ENCODE data around the gene LRCH2. TPM values are rescaled to one million over a fixed set of nuclear protein-coding genes. Genes with fewer than 3 reads are reported as not detected.

LRCH2 gene
- total and polyA plus RNA-seq, 2 of the 13 experiments (the other 11 are each of a cell fraction or from before 2014, with no cell fraction given): not detected

DNA sequence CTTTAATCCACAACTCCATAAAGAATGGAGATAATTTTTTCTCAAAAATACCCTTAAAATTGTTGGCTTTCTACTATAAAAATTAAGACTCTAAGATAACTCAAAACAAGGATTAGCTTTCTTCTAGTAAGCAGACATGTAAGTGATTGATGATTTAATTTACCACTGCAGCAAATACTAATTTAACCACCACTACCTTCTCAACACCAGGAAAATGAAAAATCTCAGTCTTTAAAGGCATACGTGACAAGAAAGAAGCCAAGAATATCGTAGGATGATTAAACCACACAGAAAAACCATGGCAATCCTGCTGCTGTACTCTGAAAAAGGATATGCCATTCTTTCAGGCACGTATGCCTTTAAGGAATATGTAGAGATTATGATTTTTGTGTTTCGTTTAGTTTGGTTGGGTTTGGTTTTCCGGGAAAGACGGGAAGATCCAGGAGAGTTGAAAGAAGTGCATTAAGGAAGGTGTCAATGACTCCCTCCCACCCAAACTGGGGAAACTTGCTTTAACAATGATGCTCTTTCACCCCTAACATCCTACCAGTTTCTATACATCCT, 881 bp downstream of the LRCH2 start:
- no TSS peak for BruUV-seq (replicated peaks)
- ChIA-PET CTCF (ENCODE audit: low intra/inter-chr PET ratio, low total read pairs) (no interaction called here), POLR2A (no interaction called here)
- no peak overlapping the region; the same call in 1 of the 2 replicates for H3K4me2 ChIP-seq (ENCODE audit: low read depth, low read length)
- H3K36me3 ChIP-seq (replicated peaks in 1 of 2; ENCODE audit: control insufficient read depth in 1 of 2, insufficient read depth in 2 of 2, low read length in 2 of 2): no peaks in the 10 kb centered on the region
- H2AFZ ChIP-seq (ENCODE audit: low read length): no peak overlapping the region
- no peak overlapping the region for H3K4me3 ChIP-seq (replicated peaks in 1 of 3; ENCODE audit: insufficient read depth in 1 of 3, low read depth in 2 of 3, low read length in 3 of 3)
- 3% methylated on average over 6 of the region's 6 CpGs for WGBS (ENCODE audit: low lambda C conversion rate)
- ATAC-seq (no peak), FAIRE-seq (no peak), DNase-seq (ENCODE audit: low spot score) (no peak)
- no peaks in the 10 kb centered on the region for H3K9me3 ChIP-seq (ENCODE audit: low read length)
- H4K20me1 ChIP-seq (ENCODE audit: insufficient read depth, low read length): no peaks in the 10 kb centered on the region
- no peaks in the 10 kb centered on the region for H3K79me2 ChIP-seq (ENCODE audit: insufficient read depth, low read length)
- H3K27me3 ChIP-seq (ENCODE audit: control insufficient read depth in 1 of 2, insufficient read depth in 2 of 2, low read length in 2 of 2): peaks cover 1 to 10% of the 10 kb centered on the region in 2 experiments; a peak in 2 of 5 replicates
- H3K27ac ChIP-seq (ENCODE audit: extremely low read length, insufficient read depth, low read length): no peak overlapping the region
- intact Hi-C loops (cut with micrococcal nuclease; ENCODE audit: unreplicated experiment): no loop called here
- in situ Hi-C loops (cut with HindIII; ENCODE audit: extremely low pct_ligation_motif_present, low pct_unique_long_range_greater_than_20kb): no loop called here
- no peak overlapping the region for H3K9ac ChIP-seq (ENCODE audit: insufficient read depth, low read depth, low read length)
- no peak for TF ChIP-seq PHF20 (CRISPR knock-in tag; IDR thresholded peaks at IDR 0.05)
- TF ChIP-seq IKZF1 (IDR thresholded peaks at IDR 0.05): no peak
- no peak for TF ChIP-seq ZBTB10 (CRISPR knock-in tag; IDR thresholded peaks at IDR 0.05; ENCODE audit: borderline replicate concordance)
- no peak for TF ChIP-seq CREM (IDR thresholded peaks at IDR 0.05)
- TF ChIP-seq CREM (CRISPR knock-in tag; IDR thresholded peaks at IDR 0.05): no peak
- TF ChIP-seq ZNF20 (CRISPR knock-in tag; IDR thresholded peaks at IDR 0.05): no peak
- no peak for TF ChIP-seq SMYD3 (CRISPR knock-in tag; IDR thresholded peaks at IDR 0.05)
- no peak for TF ChIP-seq ZNF24 (IDR thresholded peaks at IDR 0.05)
- no peak for TF ChIP-seq ZNF468 (CRISPR knock-in tag; IDR thresholded peaks at IDR 0.05)
- no peak for TF ChIP-seq RARA (CRISPR knock-in tag; IDR thresholded peaks at IDR 0.05)
- TF ChIP-seq, protein P1, sequence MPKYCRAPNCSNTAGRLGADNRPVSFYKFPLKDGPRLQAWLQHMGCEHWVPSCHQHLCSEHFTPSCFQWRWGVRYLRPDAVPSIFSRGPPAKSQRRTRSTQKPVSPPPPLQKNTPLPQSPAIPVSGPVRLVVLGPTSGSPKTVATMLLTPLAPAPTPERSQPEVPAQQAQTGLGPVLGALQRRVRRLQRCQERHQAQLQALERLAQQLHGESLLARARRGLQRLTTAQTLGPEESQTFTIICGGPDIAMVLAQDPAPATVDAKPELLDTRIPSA (CRISPR knock-in tag; IDR thresholded peaks at IDR 0.05; ENCODE audit: borderline replicate concordance): no peak
- TF ChIP-seq TCF12 (IDR thresholded peaks at IDR 0.05): no peak
- TF ChIP-seq TCF12 (CRISPR knock-in tag; IDR thresholded peaks at IDR 0.05): no peak
- TF ChIP-seq FIP1L1 (IDR thresholded peaks at IDR 0.05; ENCODE audit: borderline replicate concordance, insufficient read depth, low read depth, low read length): no peak
- no peak for TF ChIP-seq ATF7 (IDR thresholded peaks at IDR 0.05)
- no peak for TF ChIP-seq ATF7 (CRISPR knock-in tag; IDR thresholded peaks at IDR 0.05)
- TF ChIP-seq CENPX (CRISPR knock-in tag; IDR thresholded peaks at IDR 0.05): no peak
- TF ChIP-seq, protein P2, sequence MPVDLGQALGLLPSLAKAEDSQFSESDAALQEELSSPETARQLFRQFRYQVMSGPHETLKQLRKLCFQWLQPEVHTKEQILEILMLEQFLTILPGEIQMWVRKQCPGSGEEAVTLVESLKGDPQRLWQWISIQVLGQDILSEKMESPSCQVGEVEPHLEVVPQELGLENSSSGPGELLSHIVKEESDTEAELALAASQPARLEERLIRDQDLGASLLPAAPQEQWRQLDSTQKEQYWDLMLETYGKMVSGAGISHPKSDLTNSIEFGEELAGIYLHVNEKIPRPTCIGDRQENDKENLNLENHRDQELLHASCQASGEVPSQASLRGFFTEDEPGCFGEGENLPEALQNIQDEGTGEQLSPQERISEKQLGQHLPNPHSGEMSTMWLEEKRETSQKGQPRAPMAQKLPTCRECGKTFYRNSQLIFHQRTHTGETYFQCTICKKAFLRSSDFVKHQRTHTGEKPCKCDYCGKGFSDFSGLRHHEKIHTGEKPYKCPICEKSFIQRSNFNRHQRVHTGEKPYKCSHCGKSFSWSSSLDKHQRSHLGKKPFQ (CRISPR knock-in tag; IDR thresholded peaks at IDR 0.05; ENCODE audit: insufficient replicate concordance): no peak
- TF ChIP-seq PAX8 (CRISPR knock-in tag; IDR thresholded peaks at IDR 0.05; ENCODE audit: borderline replicate concordance): no peak
- TF ChIP-seq, protein P3, sequence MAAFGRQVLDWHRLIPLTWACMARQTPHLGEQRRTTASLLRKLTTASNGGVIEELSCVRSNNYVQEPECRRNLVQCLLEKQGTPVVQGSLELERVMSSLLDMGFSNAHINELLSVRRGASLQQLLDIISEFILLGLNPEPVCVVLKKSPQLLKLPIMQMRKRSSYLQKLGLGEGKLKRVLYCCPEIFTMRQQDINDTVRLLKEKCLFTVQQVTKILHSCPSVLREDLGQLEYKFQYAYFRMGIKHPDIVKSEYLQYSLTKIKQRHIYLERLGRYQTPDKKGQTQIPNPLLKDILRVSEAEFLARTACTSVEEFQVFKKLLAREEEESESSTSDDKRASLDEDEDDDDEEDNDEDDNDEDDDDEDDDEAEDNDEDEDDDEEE (CRISPR knock-in tag; IDR thresholded peaks at IDR 0.05): no peak
- TF ChIP-seq ZNF777 (CRISPR knock-in tag; IDR thresholded peaks at IDR 0.05): no peak
- TF ChIP-seq EED (CRISPR knock-in tag; IDR thresholded peaks at IDR 0.05): no peak
- H3K4me1 ChIP-seq (ENCODE audit: insufficient read depth, low read length): no peaks in the 10 kb centered on the region

Data from HepG2 (cell line).